Stimulated activated CD8-positive, alpha-beta memory T cell treated with anti-CD3 and anti-CD28 coated beads, Interleukin-4, amount 100 ng/mL, for 4 hours (primary cell): ENCODE results near the gene ATXN1L.
"Not testable (repeated sequence)": the region's sequence is repeated elsewhere in the genome, so short reads cannot be mapped to it uniquely, and the experiment has no call there.

Source experiments
- DNase-seq, 2 donors: peaks; one replicate each; pipeline ENCODE4 v3.0.0-alpha.2; 2020; ENCODE audit warnings: low read depth in 2 of 2, low spot score in 1 of 2

Gene ATXN1L

DNA sequence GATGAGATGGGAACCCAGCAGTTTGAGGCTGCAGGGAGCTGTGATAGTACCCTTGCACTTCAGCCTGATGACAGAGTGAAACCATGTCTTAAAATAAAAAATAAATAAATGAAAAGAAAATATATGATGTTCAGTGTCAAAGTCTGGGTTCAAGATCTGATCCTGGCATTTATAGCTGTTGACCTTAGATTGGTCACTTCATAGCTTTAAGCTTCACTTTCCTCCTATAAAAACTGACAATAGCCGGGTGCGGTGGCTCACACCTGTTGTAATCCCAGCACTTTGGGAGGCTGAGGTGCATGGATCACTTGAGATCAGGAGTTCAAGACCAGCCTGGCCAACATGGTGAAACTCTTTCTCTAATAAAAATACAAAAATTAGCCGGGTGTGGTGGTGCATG lies 43.4 kb downstream of the ATXN1L start:
- DNase-seq: no peak

GRCh38 chr16:71893888-71894228 lies 48.1 kb downstream of the ATXN1L start:
- no peak for DNase-seq

GRCh38 chr16:71894229-71894920 lies 48.6 kb downstream of the ATXN1L start:
- peak in 1 of 2 donors; percentile 4 for DNase-seq

DNA sequence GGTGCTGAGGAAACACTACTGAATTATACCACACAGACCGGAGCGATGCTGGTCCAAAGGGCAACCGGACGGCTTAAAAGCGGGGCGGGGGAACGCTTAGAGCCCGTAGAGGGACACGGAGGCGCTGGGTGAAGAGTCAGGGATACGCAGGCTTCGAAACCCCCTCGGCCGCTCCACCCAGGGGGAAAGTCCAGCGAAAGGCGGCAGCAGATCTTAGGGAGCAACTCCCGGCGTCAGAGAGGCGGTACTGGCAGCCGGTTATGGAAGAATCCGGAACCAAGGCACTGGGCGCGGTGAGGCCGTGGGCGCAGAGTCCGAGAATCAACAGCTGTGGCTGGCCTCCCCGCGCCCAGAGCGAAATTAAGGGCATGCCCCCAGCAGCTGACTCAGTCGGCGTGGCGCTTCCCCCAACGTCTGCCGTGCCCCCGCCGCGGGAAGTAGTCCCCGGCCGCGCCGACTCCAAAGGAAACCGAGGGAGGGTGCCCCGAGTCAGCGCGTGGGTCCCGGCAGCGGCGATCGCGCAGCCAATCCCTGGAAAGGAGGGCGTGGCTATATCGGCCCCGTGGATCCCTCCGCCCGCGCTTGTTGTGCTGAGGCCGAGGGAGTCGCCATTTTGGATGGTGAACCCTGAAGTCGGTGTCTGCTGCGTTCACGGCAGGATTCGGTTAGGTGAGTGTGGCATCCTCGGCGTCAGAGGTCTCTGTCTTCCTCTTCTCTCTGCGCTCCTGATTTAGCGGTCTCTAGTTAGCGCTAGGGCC lies 49.3 kb downstream of the ATXN1L start, which contains the start of gene IST1:
Gene IST1, plus strand, starts transcription at position 611 of the 758 bp plus-strand sequence. CDS start 20,110 bp downstream, outside the sequence.
- DNase-seq: peak; percentile 93 to 98

- no peak for DNase-seq
Measured at GRCh38 chr16:71895679-71896365, 50.0 kb downstream of the ATXN1L start.

GRCh38 chr16:71896764-71897368 lies 51.1 kb downstream of the ATXN1L start:
- no peak for DNase-seq

GRCh38 chr16:71899171-71899570 lies 53.4 kb downstream of the ATXN1L start:
- DNase-seq: no peak

GRCh38 chr16:71902656-71903365 lies 57.0 kb downstream of the ATXN1L start:
- DNase-seq: no peak

GRCh38 chr16:71903608-71904007 lies 57.8 kb downstream of the ATXN1L start:
- DNase-seq: no peak

DNA sequence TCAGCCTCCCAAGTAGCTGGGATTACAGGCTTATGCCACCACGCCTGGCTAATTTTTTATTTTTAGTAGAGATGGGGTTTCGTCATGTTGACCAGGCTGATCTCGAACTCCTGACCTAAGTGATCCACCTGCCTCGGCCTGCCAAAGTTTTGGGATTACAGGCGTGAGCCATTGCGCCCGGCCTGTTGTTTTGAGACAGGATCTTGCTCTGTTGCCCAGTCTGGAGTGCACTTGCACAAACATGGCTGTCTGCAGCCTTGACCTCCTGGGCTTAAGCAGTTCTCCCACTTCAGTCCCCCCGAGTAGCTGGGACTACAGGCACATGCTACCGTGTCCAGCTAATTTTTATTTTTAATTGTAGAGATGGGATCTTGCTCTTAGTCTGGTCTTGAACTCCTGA lies 58.5 kb downstream of the ATXN1L start:
- DNase-seq: no peak

DNA sequence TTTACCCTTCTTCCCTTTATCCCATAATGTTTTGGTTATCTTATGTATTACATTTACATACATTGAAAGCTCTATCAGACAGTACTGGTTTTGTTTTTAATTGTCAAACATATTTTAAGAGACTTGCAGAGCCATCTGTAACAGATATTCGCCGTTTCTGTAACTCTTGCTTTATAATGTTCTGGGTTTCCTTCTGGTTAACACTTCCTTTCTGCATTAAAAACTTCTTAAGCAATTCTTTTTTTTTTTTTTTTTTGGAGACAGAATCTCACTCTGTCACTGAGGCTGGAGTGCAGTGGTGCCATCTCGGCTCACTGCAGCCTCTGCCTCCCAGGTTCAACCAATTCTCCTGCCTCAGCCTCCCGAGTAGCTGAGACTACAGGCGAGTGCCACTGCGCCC lies 60.0 kb downstream of the ATXN1L start:
- not testable (repeated sequence) for DNase-seq
